Keratinocyte (primary cell): Measurements from ENCODE around the gene PRR15. TPM values are rescaled to one million over a fixed set of nuclear protein-coding genes. Genes with fewer than 3 reads are reported as not detected.

Source experiments
- DNase-seq: peaks from one replicate; pipeline ENCODE4 v3.0.0-alpha.2; 2011; ENCODE audit warnings: low read depth, missing footprints, low spot score
- FAIRE-seq: peaks from 2 replicates; lab custom pipeline; 2011; peaks lifted over from hg19 to GRCh38; lab: Jason Lieb, UNC
- H2AFZ ChIP-seq: 2 replicates; pipeline ENCODE4 v1.6.0; 2012; ENCODE audit warnings: low read length, control low read depth, inconsistent platforms; ENCODE audit not compliant: control insufficient read depth
- H3K27ac ChIP-seq: 2 replicates; pipeline ENCODE4 v1.5.1; 2011; ENCODE audit warnings: low read length; ENCODE audit not compliant: control insufficient read depth, insufficient read depth
- H3K27me3 ChIP-seq: 3 replicates; pipeline ENCODE4 v1.6.0; 2011; ENCODE audit warnings: low read length; ENCODE audit not compliant: control insufficient read depth, insufficient read depth; ENCODE audit errors: extremely low read depth
- H3K36me3 ChIP-seq, 2 experiments: 2 replicates in 1 of 2; 3 replicates in 1 of 2; pipeline ENCODE4 v1.5.1; 2011; ENCODE audit warnings: low read length in 2 of 2, mild to moderate bottlenecking in 1 of 2; ENCODE audit not compliant: control insufficient read depth in 2 of 2, insufficient read depth in 2 of 2; ENCODE audit errors: extremely low read depth in 1 of 2
- H3K4me1 ChIP-seq: 3 replicates; pipeline ENCODE4 v1.5.1; 2011; ENCODE audit warnings: low read length; ENCODE audit not compliant: control insufficient read depth, insufficient read depth; ENCODE audit errors: extremely low read depth
- H3K4me2 ChIP-seq: 3 replicates; pipeline ENCODE4 v1.6.0; 2011; ENCODE audit warnings: low read depth, low read length; ENCODE audit not compliant: control insufficient read depth, insufficient read depth; ENCODE audit errors: extremely low read depth
- H3K4me3 ChIP-seq, 3 experiments: fragments of 200-600 bp in 1 of 3; sonication (generic) in 1 of 3; 2 replicates in 2 of 3; 3 replicates in 1 of 3; pipeline ENCODE4 v1.5.1; 2011 to 2016; ENCODE audit warnings: low read length in 3 of 3, mild to moderate bottlenecking in 3 of 3, control low read depth in 2 of 3, inconsistent platforms in 1 of 3, low read depth in 1 of 3, mixed read lengths in 1 of 3, mixed run types in 1 of 3, moderate library complexity in 1 of 3; ENCODE audit not compliant: control insufficient read depth in 2 of 3, insufficient read depth in 2 of 3; ENCODE audit errors: extremely low read depth in 1 of 3
- H3K79me2 ChIP-seq: 2 replicates; pipeline ENCODE4 v1.6.0; 2012; ENCODE audit warnings: low read length; ENCODE audit not compliant: control insufficient read depth, insufficient read depth
- H3K9ac ChIP-seq: 3 replicates; pipeline ENCODE4 v1.6.0; 2011; ENCODE audit warnings: low read length; ENCODE audit not compliant: control insufficient read depth, insufficient read depth; ENCODE audit errors: extremely low read depth
- H3K9me1 ChIP-seq: 3 replicates; pipeline ENCODE4 v1.6.0; 2011; ENCODE audit warnings: low read length; ENCODE audit not compliant: control insufficient read depth, insufficient read depth; ENCODE audit errors: extremely low read depth
- H3K9me3 ChIP-seq: 2 replicates; pipeline ENCODE4 v1.5.1; 2012; ENCODE audit warnings: low read depth, low read length; ENCODE audit not compliant: control insufficient read depth
- H4K20me1 ChIP-seq: 3 replicates; pipeline ENCODE4 v1.6.0; 2011; ENCODE audit warnings: low read length; ENCODE audit not compliant: control insufficient read depth, insufficient read depth; ENCODE audit errors: extremely low read depth
- CTCF ChIP-seq, 3 experiments: IDR thresholded peaks in 1 of 3; conservative IDR thresholded peaks in 1 of 3; optimal IDR thresholded peaks in 1 of 3; 2 replicates in 2 of 3; 3 replicates in 1 of 3; pipeline versions ENCODE3 to v1.5.1; 2011; ENCODE audit warnings: low read length in 3 of 3, mild to moderate bottlenecking in 3 of 3, moderate library complexity in 2 of 3, control low read depth in 1 of 3, inconsistent platforms in 1 of 3; ENCODE audit not compliant: insufficient read depth in 2 of 3; ENCODE audit errors: extremely low read depth in 1 of 3
- EZH2 ChIP-seq: IDR thresholded peaks from one replicate; pipeline ENCODE4 v1.6.1; 2012; ENCODE audit warnings: inconsistent platforms, mild to moderate bottlenecking, low read length, moderate library complexity
- dilution Hi-C: fragments of 300-500 bp; cut with MboI; formaldehyde crosslinking; loops from one replicate; pipeline ENCODE4 v1.7.0; 2020; ENCODE audit warnings: low sequenced_read_pairs; ENCODE audit not compliant: extremely low pct_ligation_motif_present
- polyA plus RNA-seq, 5 experiments: library from polyadenylated mRNA; depleted of rRNA in 3 of 5; stranded (reverse) in 3 of 5; stranded (forward) in 1 of 5; unstranded in 1 of 5; fragments of >200 nt; gene quantifications; 1 replicate in 1 of 5; 2 replicates in 3 of 5; 3 replicates in 1 of 5; pipeline versions ENCODE4 v1.2.1 to v1.2.3, GENCODE V29; 2011 to 2012; ENCODE audit warnings: missing spikeins in 2 of 5, low read depth in 1 of 5, low replicate concordance in 1 of 5

The PRR15 gene
- polyA plus RNA-seq, 1 donor (not counting 4 experiments of a cell fraction or from before 2014, with no cell fraction given), result 1.8 TPM

GRCh38 chr7:29518616-29519015 is 45.0 kb upstream of the PRR15 start:
- Histone ChIP-seq H3K36me3 (no peaks in the 10 kb centered on the region), H3K9me3 (no peaks in the 10 kb centered on the region), H3K27ac (no peak overlapping the region), H2AFZ (no peak overlapping the region), H3K9me1 (no peaks in the 10 kb centered on the region), H3K4me2 (no peak overlapping the region), H3K4me1 (no peaks in the 10 kb centered on the region), H3K79me2 (no peaks in the 10 kb centered on the region), H3K27me3 (no peaks in the 10 kb centered on the region), H3K4me3 (no peak overlapping the region), H4K20me1 (no peaks in the 10 kb centered on the region), H3K9ac (no peak overlapping the region)
- TF ChIP-seq EZH2 (no peak), CTCF (optimal IDR thresholded peaks at IDR 0.05 in 1 of 3, IDR thresholded peaks at IDR 0.05 in 1 of 3, conservative IDR thresholded peaks at IDR 0.05 in 1 of 3; ENCODE audit: extremely low read depth in 1 of 3, insufficient read depth in 2 of 3, low read length in 3 of 3) (no peak)
- dilution Hi-C loops, result no loop called here
- no peak for DNase-seq
- FAIRE-seq, result no peak

- H3K4me1 ChIP-seq, result no peaks in the 10 kb centered on the region
Measured at GRCh38 chr7:29523728-29524127, 39.9 kb upstream of the PRR15 start.

More at GRCh38 chr7:29523728-29524127, 39.9 kb upstream of the PRR15 start:
- no peak overlapping the region for H3K9ac ChIP-seq
- dilution Hi-C loops, result no loop called here
- H4K20me1 ChIP-seq, result no peaks in the 10 kb centered on the region
- H3K79me2 ChIP-seq, result no peaks in the 10 kb centered on the region
- H2AFZ ChIP-seq, result no peak overlapping the region
- no peaks in the 10 kb centered on the region for H3K9me1 ChIP-seq
- DNase-seq (no peak), FAIRE-seq (no peak)
- H3K4me3 ChIP-seq, result no peak overlapping the region
- no peaks in the 10 kb centered on the region for H3K9me3 ChIP-seq
- no peaks in the 10 kb centered on the region for H3K27me3 ChIP-seq
- no peaks in the 10 kb centered on the region for H3K36me3 ChIP-seq
- TF ChIP-seq EZH2 (no peak), CTCF (optimal IDR thresholded peaks at IDR 0.05 in 1 of 3, IDR thresholded peaks at IDR 0.05 in 1 of 3, conservative IDR thresholded peaks at IDR 0.05 in 1 of 3; ENCODE audit: extremely low read depth in 1 of 3, insufficient read depth in 2 of 3, low read length in 3 of 3) (no peak)
- H3K27ac ChIP-seq, result no peak overlapping the region
- H3K4me2 ChIP-seq, result no peak overlapping the region
